ENCODE results near the gene GOLGA8M.
"Not testable (repeated sequence)": the region's sequence is repeated elsewhere in the genome, so short reads cannot be mapped to it uniquely, and the experiment has no call there.

Gene GOLGA8M

DNA sequence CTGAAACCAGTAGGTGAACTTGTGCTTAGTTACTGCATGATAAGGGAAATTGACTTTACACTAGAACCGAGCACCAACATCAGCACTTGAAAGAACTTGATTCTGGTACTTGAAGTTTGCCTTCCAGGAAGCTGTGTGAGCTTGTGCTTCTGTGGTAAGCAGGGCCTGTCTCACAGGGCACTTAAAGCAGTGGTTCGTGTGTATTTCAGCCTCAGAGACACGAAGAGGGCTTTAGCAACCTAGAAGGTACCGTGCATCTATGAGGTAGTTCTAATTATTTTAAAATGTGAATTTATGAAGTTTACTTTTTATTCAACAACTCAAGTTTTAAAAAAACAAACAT lies 56.2 kb downstream of the GOLGA8M start:
- DNase-seq (ENCODE audit: low spot score): not testable (repeated sequence)

DNA sequence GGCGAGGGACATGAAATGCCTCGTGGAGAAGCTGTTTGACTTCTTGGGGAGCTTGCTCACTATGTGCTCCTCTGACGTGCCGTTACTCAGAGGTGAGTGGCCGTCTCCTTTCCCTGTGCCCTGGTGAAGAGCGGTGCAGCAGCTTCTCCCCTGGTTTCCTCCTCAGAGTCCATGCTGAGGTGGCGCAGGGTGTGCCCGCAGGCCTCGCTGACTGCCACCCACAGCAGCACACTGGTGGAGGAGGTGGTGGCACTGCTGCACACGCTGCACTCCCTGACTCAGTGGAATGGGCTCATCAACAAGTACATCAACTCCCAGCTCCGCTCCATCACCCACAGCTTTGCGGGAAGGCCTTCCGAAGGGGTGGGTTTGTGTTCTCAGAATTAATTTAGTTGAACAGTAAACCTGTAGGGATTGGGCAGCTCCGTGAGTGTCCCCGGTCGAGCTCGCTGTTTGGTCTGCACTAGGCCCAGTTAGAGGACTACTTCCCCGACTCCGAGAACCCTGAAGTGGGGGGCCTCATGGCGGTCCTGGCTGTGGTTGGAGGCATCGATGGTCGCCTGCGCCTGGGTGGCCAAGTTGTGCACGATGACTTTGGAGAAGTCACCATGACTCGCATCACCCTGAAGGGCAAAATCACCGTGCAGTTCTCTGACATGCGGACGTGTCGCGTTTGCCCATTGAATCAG lies 56.7 kb downstream of the GOLGA8M start:
- not testable (repeated sequence) for DNase-seq (ENCODE audit: low spot score)

DNA sequence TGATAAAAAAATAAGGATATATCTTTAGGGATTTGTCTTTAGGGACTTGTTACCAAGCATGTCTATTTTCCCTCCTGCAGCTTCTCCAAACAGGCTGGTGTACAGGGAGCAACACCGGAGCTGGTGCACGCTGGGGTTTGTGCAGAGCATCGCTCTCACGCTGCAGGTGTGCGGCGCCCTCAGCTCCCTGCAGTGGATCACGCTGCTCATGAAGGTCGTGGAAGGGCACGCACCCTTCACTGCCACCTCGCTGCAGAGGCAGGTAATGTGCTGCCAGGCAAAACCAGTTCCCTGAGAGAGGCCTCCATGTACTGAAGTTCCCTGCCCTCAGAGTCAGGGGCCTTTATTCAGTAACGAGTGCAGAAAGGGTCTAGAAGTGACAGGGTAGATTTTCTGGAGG lies 58.0 kb downstream of the GOLGA8M start:
- DNase-seq (ENCODE audit: low spot score): not testable (repeated sequence)

DNA sequence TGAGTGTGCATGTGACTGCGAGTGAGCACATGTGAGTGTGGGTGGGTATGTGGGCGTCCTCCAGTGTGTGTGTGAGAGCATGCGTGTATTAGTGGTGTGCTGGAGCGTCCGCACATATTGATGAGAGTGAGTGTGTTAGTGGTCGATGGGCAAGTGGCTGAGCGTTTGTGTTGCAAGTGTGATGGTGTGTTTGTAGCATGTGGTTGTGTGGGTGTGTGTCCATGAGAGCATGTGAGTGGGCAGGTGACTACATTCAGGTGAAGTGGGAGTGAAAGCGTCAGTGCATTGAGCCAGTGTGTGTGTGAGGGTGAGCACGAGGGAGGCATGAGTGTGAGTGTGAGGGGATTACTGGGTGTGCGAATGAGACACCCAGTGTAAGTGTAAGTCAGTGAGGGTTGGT lies 59.7 kb downstream of the GOLGA8M start:
- DNase-seq (ENCODE audit: low spot score): not testable (repeated sequence)
